RWPE2 (cell line): ENCODE measurements around the gene YWHAQ.

Source experiments
- ATAC-seq: fragments of 200-7000 bp; cut with Tn5 transposase; 3 replicates; pipeline ENCODE4 v1.9.1; 2021; ENCODE audit warnings: low read depth
- DNase-seq: peaks from one replicate; pipeline ENCODE4 v3.0.0-alpha.2; 2020; ENCODE audit warnings: low spot score
- H3K27ac ChIP-seq: fragments of 450-650 bp; 2 replicates; pipeline ENCODE4 v1.5.1; 2017; ENCODE audit warnings: mild to moderate bottlenecking; ENCODE audit not compliant: poor library complexity, severe bottlenecking
- H3K27me3 ChIP-seq: fragments of 250-450 bp; sonication (Bioruptor Pico); 2 replicates; pipeline ENCODE4 v1.5.1; 2021; ENCODE audit warnings: mild to moderate bottlenecking, moderate library complexity; ENCODE audit not compliant: insufficient read depth, poor library complexity, severe bottlenecking
- H3K36me3 ChIP-seq: fragments of 250-450 bp; sonication (Bioruptor Pico); 2 replicates; pipeline ENCODE4 v1.5.1; 2020; ENCODE audit warnings: low read depth, mild to moderate bottlenecking, moderate library complexity
- H3K4me1 ChIP-seq: fragments of 250-450 bp; sonication (Bioruptor Pico); 2 replicates; pipeline ENCODE4 v1.5.1; 2021; ENCODE audit warnings: mild to moderate bottlenecking, moderate library complexity; ENCODE audit not compliant: insufficient read depth, poor library complexity, severe bottlenecking
- H3K4me3 ChIP-seq: fragments of 250-450 bp; sonication (Bioruptor Pico); 2 replicates; pipeline ENCODE4 v1.5.1; 2021; ENCODE audit warnings: mild to moderate bottlenecking, moderate library complexity; ENCODE audit not compliant: severe bottlenecking
- H3K9me3 ChIP-seq: fragments of 250-450 bp; sonication (Bioruptor Pico); 2 replicates; pipeline ENCODE4 v1.5.1; 2021; ENCODE audit warnings: mild to moderate bottlenecking, moderate library complexity; ENCODE audit not compliant: severe bottlenecking
- TF ChIP-seq, protein P1 (sequence below): fragments of 450-650 bp; IDR thresholded peaks from one replicate; pipeline ENCODE4 v1.5.1; 2017; ENCODE audit warnings: mild to moderate bottlenecking, moderate library complexity; ENCODE audit not compliant: poor library complexity, severe bottlenecking

The YWHAQ gene

GRCh38 chr2:9535177-9535576, 95.6 kb downstream of the YWHAQ start:
- peaks cover 25% of the 10 kb centered on the region for H3K4me1 ChIP-seq
- H3K4me3 ChIP-seq, result no peak overlapping the region
- TF ChIP-seq, protein P1, sequence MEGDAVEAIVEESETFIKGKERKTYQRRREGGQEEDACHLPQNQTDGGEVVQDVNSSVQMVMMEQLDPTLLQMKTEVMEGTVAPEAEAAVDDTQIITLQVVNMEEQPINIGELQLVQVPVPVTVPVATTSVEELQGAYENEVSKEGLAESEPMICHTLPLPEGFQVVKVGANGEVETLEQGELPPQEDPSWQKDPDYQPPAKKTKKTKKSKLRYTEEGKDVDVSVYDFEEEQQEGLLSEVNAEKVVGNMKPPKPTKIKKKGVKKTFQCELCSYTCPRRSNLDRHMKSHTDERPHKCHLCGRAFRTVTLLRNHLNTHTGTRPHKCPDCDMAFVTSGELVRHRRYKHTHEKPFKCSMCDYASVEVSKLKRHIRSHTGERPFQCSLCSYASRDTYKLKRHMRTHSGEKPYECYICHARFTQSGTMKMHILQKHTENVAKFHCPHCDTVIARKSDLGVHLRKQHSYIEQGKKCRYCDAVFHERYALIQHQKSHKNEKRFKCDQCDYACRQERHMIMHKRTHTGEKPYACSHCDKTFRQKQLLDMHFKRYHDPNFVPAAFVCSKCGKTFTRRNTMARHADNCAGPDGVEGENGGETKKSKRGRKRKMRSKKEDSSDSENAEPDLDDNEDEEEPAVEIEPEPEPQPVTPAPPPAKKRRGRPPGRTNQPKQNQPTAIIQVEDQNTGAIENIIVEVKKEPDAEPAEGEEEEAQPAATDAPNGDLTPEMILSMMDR, result no peak
- H3K27ac ChIP-seq, result no peak overlapping the region
- ATAC-seq (no peak), DNase-seq (no peak)
- H3K9me3 ChIP-seq, result no peaks in the 10 kb centered on the region
- no peaks in the 10 kb centered on the region for H3K27me3 ChIP-seq
- peaks cover 51% of the 10 kb centered on the region for H3K36me3 ChIP-seq
